T47D (cell line): ENCODE data around the gene SIVA1.
A peak's percentile ranks its signal among the peaks of the same experiment; 100 is the strongest.

ENCODE experiments used
- DNase-seq, 2 experiments: peaks; one replicate each; pipeline versions ENCODE4 v3.0.0 to v3.0.0-alpha.2; 2011 to 2012; ENCODE audit warnings: low read depth in 1 of 2, low spot score in 1 of 2
- JUND ChIP-seq: IDR thresholded peaks from 2 replicates; pipeline ENCODE4 v1.6.1; 2012; ENCODE audit warnings: low read depth
- in situ Hi-C: cut with HindIII; loops from 2 replicates; pipeline ENCODE4 v1.10.0; 2016; ENCODE audit warnings: low sequenced_read_pairs, low pct_unique_long_range_greater_than_20kb

The SIVA1 gene

GRCh38 chr14:104752423-104752734 lies 568 bp upstream of the SIVA1 start:
- peak in 1 of 2 experiments; percentile 96 for DNase-seq
- no peak for TF ChIP-seq JUND
- in situ Hi-C loops, result no loop called here

- DNase-seq, result no peak
- in situ Hi-C loops, result no loop called here
- TF ChIP-seq JUND, result no peak
Measured at GRCh38 chr14:104753528-104754212, 723 bp downstream of the SIVA1 start.

GRCh38 chr14:104754213-104754851 lies 1.4 kb downstream of the SIVA1 start:
- in situ Hi-C loops, result no loop called here
- no peak for DNase-seq
- TF ChIP-seq JUND, result no peak

- in situ Hi-C loops, result no loop called here
- no peak for TF ChIP-seq JUND
- no peak for DNase-seq
Measured at GRCh38 chr14:104755621-104756020, 2.7 kb downstream of the SIVA1 start.

GRCh38 chr14:104756477-104757237 lies 3.7 kb downstream of the SIVA1 start:
- DNase-seq, result no peak
- no peak for TF ChIP-seq JUND
- in situ Hi-C loops, result no loop called here

GRCh38 chr14:104757238-104757585 lies 4.3 kb downstream of the SIVA1 start:
- no peak for DNase-seq
- in situ Hi-C loops, result no loop called here
- no peak for TF ChIP-seq JUND

- TF ChIP-seq JUND, result no peak
- in situ Hi-C loops, result no loop called here
Measured at GRCh38 chr14:104757681-104758392, 4.9 kb downstream of the SIVA1 start.

GRCh38 chr14:104758981-104759969 lies 6.3 kb downstream of the SIVA1 start:
- in situ Hi-C loops, result no loop called here
- no peak for TF ChIP-seq JUND
- DNase-seq, result no peak

More at GRCh38 chr14:104757681-104758392, 4.9 kb downstream of the SIVA1 start:
- no peak for DNase-seq

GRCh38 chr14:104765517-104765916 lies 12.6 kb downstream of the SIVA1 start:
- in situ Hi-C loops, result no loop called here
- no peak for TF ChIP-seq JUND
- no peak for DNase-seq

- TF ChIP-seq JUND, result no peak
- no peak for DNase-seq
- in situ Hi-C loops, result no loop called here
Measured at GRCh38 chr14:104766256-104766862, 13.4 kb downstream of the SIVA1 start.

- TF ChIP-seq JUND, result no peak
- DNase-seq, result peak in 1 of 2 experiments; percentile 45
- in situ Hi-C loops, result no loop called here
Measured at GRCh38 chr14:104766863-104767633, 14.1 kb downstream of the SIVA1 start.
